Stimulated activated naive CD8-positive, alpha-beta T cell treated with anti-CD3 and anti-CD28 coated beads, Interleukin-15, Interleukin-2, amounts not matched to agents 100 ng/mL and 50 ng/mL, for 24 hours (primary cell): Measurements from ENCODE around the gene PGF.
A peak's percentile ranks its signal among the peaks of the same experiment; 100 is the strongest.
"Not testable (repeated sequence)": the region's sequence is repeated elsewhere in the genome, so short reads cannot be mapped to it uniquely, and the experiment has no call there.

Experiments used
- H3K27ac Mint-ChIP-seq: one replicate; pipeline ENCODE4 v1.8.0; 2021; ENCODE audit warnings: mild to moderate bottlenecking, mixed read lengths
- H3K27me3 Mint-ChIP-seq: one replicate; pipeline ENCODE4 v1.8.0; 2021; ENCODE audit warnings: mixed read lengths
- H3K36me3 Mint-ChIP-seq: one replicate; pipeline ENCODE4 v1.8.0; 2021; ENCODE audit warnings: low read depth, mixed read lengths
- H3K4me1 Mint-ChIP-seq: one replicate; pipeline ENCODE4 v1.8.0; 2021; ENCODE audit warnings: low read depth, mixed read lengths
- H3K4me3 Mint-ChIP-seq: one replicate; pipeline ENCODE4 v1.8.0; 2021; ENCODE audit warnings: mild to moderate bottlenecking, mixed read lengths
- H3K9me3 Mint-ChIP-seq: one replicate; pipeline ENCODE4 v1.8.0; 2021; ENCODE audit warnings: mixed read lengths

PGF gene

DNA sequence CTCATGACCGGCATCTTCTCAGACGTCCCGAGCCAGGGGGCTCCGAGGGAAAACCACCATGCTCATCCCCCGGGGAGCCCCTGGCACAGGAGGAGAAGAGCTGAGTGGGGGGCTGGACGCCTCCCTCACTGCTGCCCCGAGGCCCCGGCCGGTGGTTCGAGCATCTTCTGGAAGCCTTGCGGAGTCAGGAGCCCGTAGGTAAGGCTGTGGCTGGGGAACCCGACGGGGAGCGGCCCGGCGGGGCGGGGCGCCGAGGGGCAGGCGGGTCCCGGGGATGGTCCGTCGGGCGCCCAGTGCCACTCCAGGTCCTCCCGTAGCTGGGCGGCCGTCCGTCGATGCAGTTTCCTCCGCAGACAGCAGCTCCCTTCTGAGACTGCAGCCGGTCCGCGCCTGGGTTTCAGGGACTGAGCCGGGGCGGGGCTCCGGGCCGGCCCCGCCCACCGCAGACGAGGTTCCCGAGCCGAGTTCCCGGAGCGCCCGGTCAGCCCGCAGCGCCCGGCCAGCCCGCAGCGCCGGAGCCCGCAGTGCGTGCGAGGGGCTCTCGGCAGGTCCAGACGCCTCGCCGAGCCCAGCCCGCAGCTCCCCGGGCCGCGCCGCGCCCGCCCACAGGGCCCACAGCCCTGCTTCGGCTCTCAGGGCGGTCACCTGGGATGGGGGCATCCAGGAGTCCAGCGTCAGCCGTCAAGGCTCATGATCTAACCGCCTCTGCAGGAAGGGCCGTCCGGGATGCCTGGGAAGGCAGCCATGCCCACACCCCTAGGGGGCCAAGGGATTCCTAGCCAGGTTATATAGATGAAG is at the start of gene PGF:
Gene PGF (minus strand): TSS at position 369 of the 798 bp plus-strand sequence. CDS start 355 bp downstream, at position 14.
- H3K27me3 Mint-ChIP-seq: peaks cover 4% of the 10 kb centered on the region
- peak within 1 kb of the TSS; percentile 17 for H3K4me3 Mint-ChIP-seq
- H3K9me3 Mint-ChIP-seq: no peaks in the 10 kb centered on the region
- H3K36me3 Mint-ChIP-seq: no peaks in the 10 kb centered on the region
- H3K27ac Mint-ChIP-seq: no peak within 1 kb of the TSS
- no peaks in the 10 kb centered on the region for H3K4me1 Mint-ChIP-seq

- Mint-ChIP-seq H3K27ac (peak overlapping the region; percentile 96), H3K4me3 (peak overlapping the region; percentile 95), H3K36me3 (peaks cover 48% of the 10 kb centered on the region), H3K9me3 (no peaks in the 10 kb centered on the region), H3K27me3 (no peaks in the 10 kb centered on the region), H3K4me1 (peaks cover 34% of the 10 kb centered on the region)
Measured at GRCh38 chr14:75003250-75004027, 48.0 kb upstream of the PGF start.

DNA sequence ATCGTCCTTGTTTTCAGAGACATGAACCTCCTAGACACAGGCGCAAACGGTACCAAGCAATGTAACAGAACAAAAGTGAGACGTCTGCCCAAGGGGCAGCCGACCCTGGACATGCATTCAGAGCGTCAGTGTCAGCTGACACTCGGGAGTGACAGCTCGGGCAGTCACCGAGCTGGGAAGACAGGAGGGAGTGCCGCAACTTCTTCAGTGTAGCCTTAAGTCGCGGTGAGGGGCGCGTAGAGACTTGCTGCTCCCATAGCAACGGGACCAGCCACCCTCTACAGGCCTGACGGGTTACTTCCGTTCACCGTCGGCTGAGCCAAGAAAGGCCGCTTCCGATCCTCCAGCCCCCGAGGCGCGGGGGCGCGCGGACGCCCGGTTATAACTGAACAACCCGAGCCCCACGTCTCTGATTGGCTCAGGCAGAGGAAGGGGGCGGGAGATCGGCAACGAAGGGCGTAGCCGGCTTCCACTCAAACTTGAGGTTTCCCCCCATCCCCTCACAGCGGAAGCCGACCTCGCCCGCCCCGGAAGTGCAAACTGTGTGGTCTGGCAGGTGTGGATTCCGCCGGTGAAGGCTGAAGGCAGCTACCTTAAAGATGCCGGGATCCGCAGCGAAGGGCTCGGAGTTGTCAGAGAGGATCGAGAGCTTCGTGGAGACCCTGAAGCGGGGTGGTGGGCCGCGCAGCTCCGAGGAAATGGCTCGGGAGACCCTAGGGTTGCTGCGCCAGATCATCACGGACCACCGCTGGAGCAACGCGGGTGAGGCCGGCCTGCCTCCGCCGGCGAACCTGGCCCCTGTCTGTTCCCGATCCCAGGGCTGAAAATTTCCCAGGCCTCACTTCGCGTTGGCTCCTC is 47.2 kb upstream of the PGF start, which contains the start of gene EIF2B2:
Gene EIF2B2 (plus strand): TSS at position 530 of the 858 bp plus-strand sequence. CDS start 70 bp downstream, at position 600.
- Mint-ChIP-seq H3K4me3 (peak within 1 kb of the TSS; percentile 95), H3K36me3 (peaks cover 41% of the 10 kb centered on the region), H3K9me3 (no peaks in the 10 kb centered on the region), H3K27me3 (no peaks in the 10 kb centered on the region), H3K4me1 (peaks cover 34% of the 10 kb centered on the region), H3K27ac (peak within 1 kb of the TSS; percentile 96)

DNA sequence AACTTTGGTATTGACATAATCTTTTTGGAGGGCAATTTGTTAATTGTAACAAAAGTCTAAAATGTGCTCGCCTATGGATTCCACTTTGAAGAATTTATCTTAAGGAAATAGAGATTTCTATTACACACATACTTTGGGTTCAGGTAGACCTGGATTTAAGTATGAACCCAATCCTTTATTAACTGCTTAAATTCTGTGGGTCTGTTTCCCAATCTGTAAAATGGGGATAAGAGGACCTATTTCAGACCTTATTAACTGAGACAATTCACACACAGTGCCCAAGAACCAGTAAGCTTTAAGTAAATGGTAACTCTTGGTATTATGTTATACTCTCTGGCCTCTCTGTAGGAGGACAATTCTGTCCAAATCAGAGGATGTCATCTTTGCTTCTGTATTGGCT is 46.5 kb upstream of the PGF start:
- peak overlapping the region; percentile 95 for H3K4me3 Mint-ChIP-seq
- no peaks in the 10 kb centered on the region for H3K27me3 Mint-ChIP-seq
- H3K36me3 Mint-ChIP-seq: peaks cover 34% of the 10 kb centered on the region
- H3K4me1 Mint-ChIP-seq: peaks cover 31% of the 10 kb centered on the region
- H3K27ac Mint-ChIP-seq: peak overlapping the region; percentile 96
- H3K9me3 Mint-ChIP-seq: no peaks in the 10 kb centered on the region

- no peak overlapping the region for H3K4me3 Mint-ChIP-seq
- H3K36me3 Mint-ChIP-seq: peaks cover 27% of the 10 kb centered on the region
- H3K4me1 Mint-ChIP-seq: peaks cover 31% of the 10 kb centered on the region
Measured at GRCh38 chr14:75001261-75001660, 45.9 kb upstream of the PGF start.

DNA sequence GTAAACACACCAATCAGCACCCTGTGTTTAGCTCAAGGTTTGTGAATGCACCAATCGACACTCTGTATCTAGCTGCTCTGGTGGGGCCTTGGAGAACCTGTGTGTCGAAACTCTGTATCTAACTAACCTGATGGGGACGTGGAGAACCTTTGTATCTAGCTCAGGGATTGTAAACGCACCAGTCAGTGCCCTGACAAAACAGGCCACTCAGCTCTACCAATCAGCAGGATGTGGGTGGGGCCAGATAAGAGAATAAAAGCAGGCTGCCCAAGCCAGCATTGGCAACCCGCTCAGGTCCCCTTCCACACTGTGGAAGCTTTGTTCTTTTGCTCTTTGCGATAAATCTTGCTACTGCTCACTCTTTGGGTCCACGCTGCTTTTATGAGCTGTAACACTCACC is 40.4 kb upstream of the PGF start:
- not testable (repeated sequence) for H3K36me3 Mint-ChIP-seq

More at GRCh38 chr14:75001261-75001660, 45.9 kb upstream of the PGF start:
- Mint-ChIP-seq H3K27ac (no peak overlapping the region), H3K9me3 (no peaks in the 10 kb centered on the region), H3K27me3 (no peaks in the 10 kb centered on the region)

GRCh38 chr14:74994182-74994581 is 38.8 kb upstream of the PGF start:
- H3K4me1 Mint-ChIP-seq, H3K36me3 Mint-ChIP-seq, H3K4me3 Mint-ChIP-seq, H3K9me3 Mint-ChIP-seq, H3K27me3 Mint-ChIP-seq, H3K27ac Mint-ChIP-seq: not testable (repeated sequence)

More for the DNA sequence above, 40.4 kb upstream of the PGF start:
- H3K27ac Mint-ChIP-seq, H3K4me1 Mint-ChIP-seq, H3K4me3 Mint-ChIP-seq, H3K9me3 Mint-ChIP-seq, H3K27me3 Mint-ChIP-seq: not testable (repeated sequence)

DNA sequence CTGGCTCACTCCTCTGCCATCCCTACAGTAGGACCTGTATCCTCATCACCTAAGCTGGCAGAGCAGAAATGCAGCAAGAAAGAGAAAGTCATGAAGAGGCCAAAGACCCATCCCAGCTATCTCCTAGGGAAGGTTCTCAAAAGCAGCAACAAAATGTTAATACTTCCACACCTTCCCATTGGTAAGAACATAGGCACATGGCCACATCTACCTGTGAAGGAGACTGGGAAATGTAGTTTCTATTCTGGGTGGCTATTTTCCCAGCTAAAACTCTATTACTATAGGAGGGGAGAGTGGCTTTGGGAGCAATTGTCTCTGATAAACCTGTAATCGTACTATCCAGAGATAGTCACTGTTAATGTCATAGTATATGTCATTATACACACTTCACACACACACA is 33.6 kb upstream of the PGF start:
- Mint-ChIP-seq H3K36me3 (no peaks in the 10 kb centered on the region), H3K4me1 (no peaks in the 10 kb centered on the region), H3K27ac (no peak overlapping the region), H3K4me3 (no peak overlapping the region), H3K27me3 (no peaks in the 10 kb centered on the region), H3K9me3 (no peaks in the 10 kb centered on the region)

DNA sequence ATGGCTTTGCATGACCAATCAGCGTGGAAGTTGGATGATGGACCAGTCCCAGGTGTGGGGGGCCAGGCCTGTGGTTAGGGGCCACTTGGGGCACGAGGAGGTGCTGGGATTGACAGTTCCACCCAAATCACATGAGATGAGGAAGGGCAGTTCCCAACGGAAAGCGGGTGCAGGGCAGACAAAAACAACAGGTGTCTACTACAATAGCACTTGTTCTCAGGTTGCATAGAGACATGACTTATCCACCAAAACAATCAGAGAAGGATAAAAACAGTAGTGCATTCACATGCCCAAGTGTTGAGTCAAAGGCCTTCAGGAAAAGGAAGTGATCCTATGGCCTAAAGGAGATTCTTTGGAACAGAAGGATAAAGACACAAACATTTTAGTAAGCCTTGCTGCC is 32.7 kb upstream of the PGF start:
- H3K36me3 Mint-ChIP-seq: no peaks in the 10 kb centered on the region
- no peaks in the 10 kb centered on the region for H3K27me3 Mint-ChIP-seq
- no peaks in the 10 kb centered on the region for H3K4me1 Mint-ChIP-seq
- H3K27ac Mint-ChIP-seq: no peak overlapping the region
- H3K9me3 Mint-ChIP-seq: no peaks in the 10 kb centered on the region
- H3K4me3 Mint-ChIP-seq: no peak overlapping the region

DNA sequence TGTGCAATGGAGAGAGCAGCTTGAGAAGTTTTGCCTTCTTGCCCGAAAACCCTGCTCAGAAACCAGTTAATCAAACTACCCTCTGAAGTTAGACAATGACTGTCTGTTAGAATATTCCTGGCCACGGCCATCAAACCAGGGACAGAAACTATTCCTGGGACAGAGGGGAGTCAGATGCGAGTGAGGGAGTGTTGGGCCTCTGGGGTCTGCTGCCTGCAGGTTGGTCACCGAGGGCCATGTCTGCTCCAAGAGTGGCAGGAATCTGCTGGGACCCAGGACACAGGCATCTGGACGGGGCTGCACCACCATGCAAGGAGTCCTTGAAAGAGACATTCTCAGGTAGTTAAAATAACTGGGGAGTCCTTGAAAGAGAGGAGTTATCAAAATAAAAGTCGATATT is 30.4 kb upstream of the PGF start:
- Mint-ChIP-seq H3K27me3 (no peaks in the 10 kb centered on the region), H3K9me3 (no peaks in the 10 kb centered on the region), H3K36me3 (no peaks in the 10 kb centered on the region), H3K27ac (no peak overlapping the region), H3K4me1 (no peaks in the 10 kb centered on the region), H3K4me3 (no peak overlapping the region)

- Mint-ChIP-seq H3K36me3 (no peaks in the 10 kb centered on the region), H3K4me1 (no peaks in the 10 kb centered on the region), H3K27ac (no peak overlapping the region), H3K9me3 (no peaks in the 10 kb centered on the region), H3K27me3 (no peaks in the 10 kb centered on the region), H3K4me3 (no peak overlapping the region)
Measured at GRCh38 chr14:74985028-74985310, 29.6 kb upstream of the PGF start.

- Mint-ChIP-seq H3K4me3 (no peak overlapping the region), H3K36me3 (no peaks in the 10 kb centered on the region), H3K27ac (no peak overlapping the region), H3K9me3 (no peaks in the 10 kb centered on the region), H3K4me1 (no peaks in the 10 kb centered on the region), H3K27me3 (no peaks in the 10 kb centered on the region)
Measured at GRCh38 chr14:74984236-74985027, 29.0 kb upstream of the PGF start.

GRCh38 chr14:74983343-74983742 is 27.9 kb upstream of the PGF start:
- Mint-ChIP-seq H3K27me3 (no peaks in the 10 kb centered on the region), H3K36me3 (no peaks in the 10 kb centered on the region), H3K4me3 (no peak overlapping the region), H3K27ac (no peak overlapping the region), H3K9me3 (no peaks in the 10 kb centered on the region), H3K4me1 (no peaks in the 10 kb centered on the region)

DNA sequence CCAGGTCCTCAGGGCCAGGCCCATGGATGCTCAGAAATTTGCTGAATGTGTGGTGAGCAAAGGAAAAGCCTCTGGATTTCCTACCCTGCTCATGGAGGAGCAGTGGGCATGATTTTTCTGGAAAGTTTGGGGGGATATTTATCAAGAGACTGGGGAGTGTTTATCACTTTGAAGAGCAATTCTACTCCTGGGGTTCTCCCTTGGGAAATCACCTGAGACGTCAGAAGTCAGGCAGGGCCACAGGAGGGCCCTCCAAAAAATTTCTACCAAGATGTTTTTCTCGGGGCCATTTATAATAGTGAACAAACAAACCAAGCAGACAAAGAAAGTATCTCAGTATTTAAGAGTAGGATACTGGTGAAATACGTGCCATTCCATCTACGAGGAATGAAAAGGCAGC is 27.3 kb upstream of the PGF start:
- H3K27ac Mint-ChIP-seq: no peak overlapping the region
- no peaks in the 10 kb centered on the region for H3K9me3 Mint-ChIP-seq
- H3K4me3 Mint-ChIP-seq: no peak overlapping the region
- no peaks in the 10 kb centered on the region for H3K27me3 Mint-ChIP-seq
- no peaks in the 10 kb centered on the region for H3K4me1 Mint-ChIP-seq
- no peaks in the 10 kb centered on the region for H3K36me3 Mint-ChIP-seq
